HEK293 (cell line): Measurements from ENCODE around the gene NOL3.

Experiments
- CTCF ChIA-PET: fragments of 350-600 bp; formaldehyde crosslinking; extraction: SDS; loops from one replicate; lab custom pipeline; 2021; ENCODE audit warnings: antibody characterized with exemption; lab: Yijun Ruan, JAX
- POLR2A ChIA-PET: fragments of 300-600 bp; formaldehyde crosslinking; extraction: SDS; loops from one replicate; lab custom pipeline; 2020; ENCODE audit warnings: antibody characterized with exemption, inconsistent platforms; lab: Yijun Ruan, JAX
- H3K27ac ChIP-seq: fragments of 200-500 bp; sonication (Bioruptor generic); 2 replicates; pipeline ENCODE4 v1.5.1; 2014; ENCODE audit warnings: low read depth, low read length, control low read depth, inconsistent platforms; ENCODE audit errors: extremely low read depth
- H3K36me3 ChIP-seq, 2 experiments: fragments of 200-500 bp in 1 of 2; sonication (Bioruptor generic) in 1 of 2; 1 replicate in 1 of 2; 2 replicates in 1 of 2; pipeline ENCODE4 v1.5.1; 2014 to 2017; ENCODE audit warnings: inconsistent platforms in 2 of 2, low read length in 2 of 2; ENCODE audit not compliant: control insufficient read depth in 2 of 2, insufficient read depth in 1 of 2
- H3K4me1 ChIP-seq: fragments of 200-500 bp; sonication (Bioruptor generic); 2 replicates; pipeline ENCODE4 v1.5.1; 2014; ENCODE audit warnings: mild to moderate bottlenecking, low read length, inconsistent platforms; ENCODE audit not compliant: control insufficient read depth, insufficient read depth
- H3K4me3 ChIP-seq: 2 replicates; pipeline ENCODE4 v1.5.1; 2011; ENCODE audit warnings: low read depth, mild to moderate bottlenecking, control low read depth, low read length, moderate library complexity
- H3K9me3 ChIP-seq: fragments of 200-500 bp; sonication (Bioruptor generic); 2 replicates; pipeline ENCODE4 v1.5.1; 2014; ENCODE audit warnings: low read depth, low read length, inconsistent platforms; ENCODE audit not compliant: control insufficient read depth, insufficient read depth
- GLIS2 ChIP-seq: fragments of 450-650 bp; formaldehyde crosslinking; IDR thresholded peaks from 2 replicates; pipeline ENCODE4 v1.5.1; 2016; ENCODE audit warnings: missing biosample characterization, missing genetic modification characterization
- HOXA7 ChIP-seq: sonication (generic); formaldehyde crosslinking; IDR thresholded peaks from 2 replicates; pipeline ENCODE4 v1.8.1; 2022; ENCODE audit warnings: missing genetic modification reagents, borderline replicate concordance
- KLF1 ChIP-seq: fragments of 450-650 bp; formaldehyde crosslinking; IDR thresholded peaks from 2 replicates; pipeline ENCODE4 v1.5.1; 2016; ENCODE audit warnings: missing biosample characterization, missing genetic modification characterization
- KLF9 ChIP-seq: fragments of 450-650 bp; formaldehyde crosslinking; IDR thresholded peaks from 2 replicates; pipeline ENCODE4 v1.5.1; 2016; ENCODE audit warnings: missing biosample characterization, missing genetic modification characterization, low read depth
- RBAK ChIP-seq: fragments of 450-650 bp; formaldehyde crosslinking; IDR thresholded peaks from 2 replicates; pipeline ENCODE4 v1.5.1; 2016; ENCODE audit warnings: missing biosample characterization, missing genetic modification characterization
- SP3 ChIP-seq: fragments of 450-650 bp; formaldehyde crosslinking; IDR thresholded peaks from 2 replicates; pipeline ENCODE4 v1.5.1; 2016; ENCODE audit warnings: missing biosample characterization, missing genetic modification characterization
- SP7 ChIP-seq: fragments of 450-650 bp; formaldehyde crosslinking; IDR thresholded peaks from 2 replicates; pipeline ENCODE4 v1.5.1; 2016; ENCODE audit warnings: missing biosample characterization, missing genetic modification characterization
- YY2 ChIP-seq: fragments of 450-650 bp; formaldehyde crosslinking; IDR thresholded peaks from 2 replicates; pipeline ENCODE4 v1.5.1; 2016; ENCODE audit warnings: missing biosample characterization, missing genetic modification characterization
- ZBTB1 ChIP-seq: fragments of 450-650 bp; formaldehyde crosslinking; IDR thresholded peaks from 2 replicates; pipeline ENCODE4 v1.5.1; 2016; ENCODE audit warnings: missing biosample characterization, missing genetic modification characterization
- ZBTB11 ChIP-seq: fragments of 450-650 bp; formaldehyde crosslinking; conservative IDR thresholded peaks from 2 replicates; pipeline ENCODE4 v1.5.1; 2016; ENCODE audit warnings: low read depth, missing biosample characterization, missing genetic modification characterization
- ZBTB17 ChIP-seq: fragments of 450-650 bp; formaldehyde crosslinking; IDR thresholded peaks from 2 replicates; pipeline ENCODE4 v1.5.1; 2016; ENCODE audit warnings: missing biosample characterization, missing genetic modification characterization
- ZBTB20 ChIP-seq: fragments of 450-650 bp; formaldehyde crosslinking; IDR thresholded peaks from 2 replicates; pipeline ENCODE4 v1.5.1; 2016; ENCODE audit warnings: missing biosample characterization, missing genetic modification characterization
- ZBTB6 ChIP-seq: fragments of 450-650 bp; formaldehyde crosslinking; IDR thresholded peaks from 2 replicates; pipeline ENCODE4 v1.5.1; 2017; ENCODE audit warnings: missing biosample characterization, missing genetic modification characterization
- ZFP3 ChIP-seq: fragments of 450-650 bp; formaldehyde crosslinking; IDR thresholded peaks from 2 replicates; pipeline ENCODE4 v1.5.1; 2016; ENCODE audit warnings: low read depth, missing biosample characterization, missing genetic modification characterization
- ZNF169 ChIP-seq: fragments of 450-650 bp; formaldehyde crosslinking; IDR thresholded peaks from 2 replicates; pipeline ENCODE4 v1.5.1; 2016; ENCODE audit warnings: missing biosample characterization, missing genetic modification characterization
- ZNF341 ChIP-seq: fragments of 450-650 bp; formaldehyde crosslinking; IDR thresholded peaks from 2 replicates; pipeline ENCODE4; 2016; ENCODE audit warnings: low read depth, missing biosample characterization, missing genetic modification characterization
- ZNF398 ChIP-seq: fragments of 450-650 bp; formaldehyde crosslinking; IDR thresholded peaks from 2 replicates; pipeline ENCODE4 v1.5.1; 2017; ENCODE audit warnings: missing biosample characterization, missing genetic modification characterization
- ZNF449 ChIP-seq: fragments of 450-650 bp; formaldehyde crosslinking; IDR thresholded peaks from 2 replicates; pipeline ENCODE4 v1.5.1; 2017; ENCODE audit warnings: missing biosample characterization, mild to moderate bottlenecking, missing genetic modification characterization, moderate library complexity
- ZNF600 ChIP-seq: fragments of 450-650 bp; formaldehyde crosslinking; IDR thresholded peaks from 2 replicates; pipeline ENCODE4 v1.5.1; 2016; ENCODE audit warnings: missing biosample characterization, missing genetic modification characterization
- ZNF660 ChIP-seq: fragments of 450-650 bp; IDR thresholded peaks from 2 replicates; pipeline ENCODE4 v1.5.1; 2018; ENCODE audit warnings: missing biosample characterization, mild to moderate bottlenecking, missing genetic modification characterization
- ZNF692 ChIP-seq: fragments of 450-650 bp; formaldehyde crosslinking; IDR thresholded peaks from 2 replicates; pipeline ENCODE4 v1.5.1; 2016; ENCODE audit warnings: missing biosample characterization, missing genetic modification characterization
- ZNF76 ChIP-seq: fragments of 450-650 bp; formaldehyde crosslinking; IDR thresholded peaks from 2 replicates; pipeline ENCODE4; 2016; ENCODE audit warnings: low read depth, missing biosample characterization, missing genetic modification characterization, borderline replicate concordance
- ZXDB ChIP-seq: fragments of 450-650 bp; formaldehyde crosslinking; IDR thresholded peaks from 2 replicates; pipeline ENCODE4 v1.5.1; 2016; ENCODE audit warnings: missing biosample characterization, missing genetic modification characterization
- TF ChIP-seq, protein P1 (sequence below): fragments of 450-650 bp; formaldehyde crosslinking; IDR thresholded peaks from 2 replicates; pipeline ENCODE4 v1.5.1; 2016; ENCODE audit warnings: missing biosample characterization, missing genetic modification characterization

The NOL3 gene

DNA sequence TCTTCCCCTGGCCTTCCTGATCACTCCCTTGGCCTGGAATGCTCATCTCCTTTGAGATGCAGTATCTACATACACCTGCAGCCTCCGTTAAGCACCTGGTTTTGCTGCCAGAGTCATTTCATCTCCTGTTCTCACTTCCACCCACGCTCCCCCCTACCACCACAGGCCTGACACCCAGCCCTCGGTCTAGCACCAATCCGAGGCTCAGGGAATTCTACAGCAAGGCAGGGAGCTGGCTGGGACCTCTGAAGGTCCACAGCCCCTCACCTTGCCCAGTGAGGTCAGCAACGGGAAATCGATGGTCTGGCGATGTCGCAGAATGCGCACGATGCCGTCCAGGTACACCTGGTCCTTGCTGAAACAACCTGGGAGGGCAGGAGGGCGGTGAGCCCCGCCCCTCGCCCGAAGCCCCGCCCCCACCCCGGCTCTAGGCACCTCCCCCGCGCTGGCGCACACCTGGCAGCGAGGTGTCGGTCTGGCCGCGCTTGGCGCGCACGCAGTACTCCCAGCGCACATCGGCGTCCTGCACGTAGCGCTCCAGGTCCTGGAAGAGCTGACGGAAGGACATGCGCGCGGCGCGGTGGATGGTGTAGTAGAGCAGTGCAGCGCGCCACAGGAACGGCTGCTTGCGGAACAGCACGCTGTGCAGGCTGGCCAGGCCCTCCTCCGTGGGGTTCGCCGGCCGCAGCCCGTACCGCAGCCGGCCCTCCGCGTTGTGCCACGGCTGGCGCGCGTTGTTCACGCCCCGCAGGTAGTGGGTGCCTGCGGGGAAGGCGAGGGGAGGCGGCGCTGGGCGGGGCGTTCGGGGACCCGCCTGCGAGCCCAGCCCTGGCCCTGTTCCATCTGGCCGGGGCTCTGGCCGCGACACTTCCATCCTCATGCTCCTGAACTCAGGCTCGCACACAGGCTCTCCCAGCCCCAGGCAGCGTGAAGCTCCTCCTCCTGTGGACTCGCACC lies 7.7 kb downstream of the NOL3 start:
- peak overlapping the region; percentile 31 for H3K4me3 ChIP-seq
- ChIA-PET CTCF (interaction anchor here (0.6 to 1.3 kb wide), 4 partner anchors 9 to 217 kb away, joined by 3 read pairs; partner anchors contain the start of gene CES3), POLR2A (interaction anchor here (0.6 to 1.0 kb wide), 5 partner anchors 21 to 736 kb away, joined by 3 to 10 read pairs (median 5); partner anchors contain the start of gene CBFB)
- TF ChIP-seq ZNF692 (tag by site-specific recombination) (peak; percentile 34; the same call in 1 of the 2 replicates), ZNF341 (tag by site-specific recombination) (peak; percentile 91), SP7 (tag by site-specific recombination) (peak; percentile 46; the same call in 1 of the 2 replicates), KLF1 (tag by site-specific recombination) (peak; percentile 82), SP3 (tag by site-specific recombination) (peak; percentile 73), YY2 (peak; percentile 26; the same call in 1 of the 2 replicates), ZNF169 (tag by site-specific recombination) (no peak), ZNF398 (tag by site-specific recombination) (0 out of 2 replicates have a peak, but pooled peaks have one; percentile 12), ZNF449 (tag by site-specific recombination) (peak; percentile 66), KLF9 (tag by site-specific recombination) (peak; percentile 45), ZNF600 (tag by site-specific recombination) (peak; percentile 91), ZFP3 (tag by site-specific recombination) (no peak), HOXA7 (CRISPR knock-in tag) (no peak), ZBTB17 (tag by site-specific recombination) (peak; percentile 75), ZNF660 (tag by site-specific recombination) (peak; percentile 56; the same call in 1 of the 2 replicates), ZXDB (tag by site-specific recombination) (0 out of 2 replicates have a peak, but pooled peaks have one; percentile 21), ZNF76 (tag by site-specific recombination) (peak; percentile 29; the same call in 1 of the 2 replicates), ZBTB6 (tag by site-specific recombination) (0 out of 2 replicates have a peak, but pooled peaks have one; percentile 45), ZBTB20 (tag by site-specific recombination) (peak; percentile 83), GLIS2 (tag by site-specific recombination) (0 out of 2 replicates have a peak, but pooled peaks have one; percentile 29), RBAK (tag by site-specific recombination) (no peak), ZBTB11 (tag by site-specific recombination) (peak; percentile 23; the same call in 1 of the 2 replicates), ZBTB1 (no peak)
- TF ChIP-seq, protein P1, sequence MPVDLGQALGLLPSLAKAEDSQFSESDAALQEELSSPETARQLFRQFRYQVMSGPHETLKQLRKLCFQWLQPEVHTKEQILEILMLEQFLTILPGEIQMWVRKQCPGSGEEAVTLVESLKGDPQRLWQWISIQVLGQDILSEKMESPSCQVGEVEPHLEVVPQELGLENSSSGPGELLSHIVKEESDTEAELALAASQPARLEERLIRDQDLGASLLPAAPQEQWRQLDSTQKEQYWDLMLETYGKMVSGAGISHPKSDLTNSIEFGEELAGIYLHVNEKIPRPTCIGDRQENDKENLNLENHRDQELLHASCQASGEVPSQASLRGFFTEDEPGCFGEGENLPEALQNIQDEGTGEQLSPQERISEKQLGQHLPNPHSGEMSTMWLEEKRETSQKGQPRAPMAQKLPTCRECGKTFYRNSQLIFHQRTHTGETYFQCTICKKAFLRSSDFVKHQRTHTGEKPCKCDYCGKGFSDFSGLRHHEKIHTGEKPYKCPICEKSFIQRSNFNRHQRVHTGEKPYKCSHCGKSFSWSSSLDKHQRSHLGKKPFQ (tag by site-specific recombination), result no peak

More for the DNA sequence above, 7.7 kb downstream of the NOL3 start:
- H3K36me3 ChIP-seq, result peaks cover 0 to 41% of the 10 kb centered on the region in 2 experiments; a peak in 1 of 3 replicates
- H3K27ac ChIP-seq, result peak overlapping the region; percentile 37; the same call in 1 of the 2 replicates
- no peaks in the 10 kb centered on the region for H3K9me3 ChIP-seq
- H3K4me1 ChIP-seq, result peaks cover 15% of the 10 kb centered on the region
